CD4-positive, CD25-positive, alpha-beta regulatory T cell (primary cell): ENCODE data around the gene RXFP2. TPM values are rescaled to one million over a fixed set of nuclear protein-coding genes. Genes with fewer than 3 reads are reported as not detected.

ENCODE experiments used
- ATAC-seq, 2 donors: fragments of 150-1000 bp; cut with Tn5 transposase; one replicate each; pipeline ENCODE4 v1.10.0; 2021; ENCODE audit warnings: low read depth in 2 of 2, moderate number of reproducible peaks in 2 of 2, moderate library complexity in 1 of 2
- DNase-seq, 3 donors: peaks; one replicate each; pipeline versions ENCODE4 v3.0.0 to v3.0.0-alpha.2; 2012 to 2022; ENCODE audit warnings: mixed read lengths in 1 of 3
- H3K27ac ChIP-seq: one replicate; pipeline ENCODE4 v1.7.0; 2013; ENCODE audit warnings: mild to moderate bottlenecking, low read length; ENCODE audit not compliant: insufficient read depth, poor library complexity, severe bottlenecking
- H3K27me3 ChIP-seq: one replicate; pipeline ENCODE4 v1.7.0; 2013; ENCODE audit warnings: low read length; ENCODE audit not compliant: control insufficient read depth, insufficient read depth
- H3K36me3 ChIP-seq: one replicate; pipeline ENCODE4 v1.7.0; 2013; ENCODE audit warnings: mild to moderate bottlenecking, low read length, moderate library complexity; ENCODE audit not compliant: control insufficient read depth, insufficient read depth
- H3K4me1 ChIP-seq: 2 replicates; pipeline ENCODE4 v1.7.0; 2013; ENCODE audit warnings: mild to moderate bottlenecking, low read length; ENCODE audit not compliant: insufficient read depth, control insufficient read depth, poor library complexity, severe bottlenecking
- H3K4me3 ChIP-seq: one replicate; pipeline ENCODE4 v1.7.0; 2013; ENCODE audit warnings: low read depth, mild to moderate bottlenecking, low read length, moderate library complexity
- H3K9me3 ChIP-seq, 2 experiments: 1 replicate in 1 of 2; 2 replicates in 1 of 2; pipeline ENCODE4 v1.7.0; 2013; ENCODE audit warnings: low read length in 2 of 2, mild to moderate bottlenecking in 1 of 2, moderate library complexity in 1 of 2; ENCODE audit not compliant: control insufficient read depth in 2 of 2
- H3K27ac Mint-ChIP-seq, 3 donors: one replicate each; pipeline ENCODE4 v1.8.0; 2020 to 2022; ENCODE audit warnings: mild to moderate bottlenecking in 3 of 3, mixed read lengths in 3 of 3, moderate library complexity in 2 of 3
- H3K27me3 Mint-ChIP-seq: one replicate; pipeline ENCODE4 v1.8.0; 2022; ENCODE audit warnings: mild to moderate bottlenecking, mixed read lengths
- H3K36me3 Mint-ChIP-seq: one replicate; pipeline ENCODE4 v1.8.0; 2020; ENCODE audit warnings: mixed read lengths
- H3K4me1 Mint-ChIP-seq, 4 donors: one replicate each; pipeline ENCODE4 v1.8.0; 2020 to 2022; ENCODE audit warnings: mixed read lengths in 4 of 4, mild to moderate bottlenecking in 1 of 4
- H3K4me3 Mint-ChIP-seq, 4 donors: one replicate each; pipeline ENCODE4 v1.8.0; 2020 to 2022; ENCODE audit warnings: mild to moderate bottlenecking in 4 of 4, mixed read lengths in 4 of 4, moderate library complexity in 3 of 4
- H3K9me3 Mint-ChIP-seq, 7 donors: one replicate each; pipeline ENCODE4 v1.8.0; 2020 to 2022; ENCODE audit warnings: mixed read lengths in 7 of 7, mild to moderate bottlenecking in 3 of 7, moderate library complexity in 2 of 7
- polyA plus RNA-seq, 4 donors: library from polyadenylated mRNA; unstranded; fragments of 300-500 nt; fragmentation: Illumina TruSeq; gene quantifications; one replicate each; pipeline ENCODE4 v1.2.3, GENCODE V29; 2021
- total RNA-seq: library from RNA; stranded (reverse); gene quantifications from one replicate; pipeline ENCODE4 v1.2.3, GENCODE V29; 2022

The RXFP2 gene
- total and polyA plus RNA-seq, 5 donors from 2014 or later = not detected

DNA sequence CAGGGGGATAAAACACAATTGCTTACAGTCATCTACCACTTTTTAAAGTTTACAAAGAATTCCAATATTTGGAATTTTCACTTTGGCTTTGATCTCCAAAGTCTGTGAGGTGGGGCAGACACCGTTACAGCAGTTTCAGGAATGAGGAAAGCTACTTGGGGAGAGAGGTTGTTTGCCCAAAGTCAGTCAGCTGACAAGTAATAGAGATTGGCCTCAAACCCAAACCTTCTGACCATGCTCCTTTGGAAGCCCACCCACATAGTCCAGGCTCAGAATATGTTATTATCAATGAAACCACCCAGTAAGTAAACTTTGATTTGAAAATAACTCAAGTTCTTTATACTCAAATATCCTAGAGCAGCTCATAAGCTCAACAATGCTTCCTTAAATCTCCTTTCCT, 29.0 kb downstream of the RXFP2 start:
- Mint-ChIP-seq H3K36me3 (no peaks in the 10 kb centered on the region), H3K4me1 (peaks cover 0 to 3% (median under 1%) of the 10 kb centered on the region in 4 donors), H3K9me3 (no peaks in the 10 kb centered on the region), H3K4me3 (no peak overlapping the region), H3K27ac (no peak overlapping the region), H3K27me3 (no peaks in the 10 kb centered on the region)
- no peak overlapping the region for H3K27ac ChIP-seq
- H3K4me1 ChIP-seq = no peaks in the 10 kb centered on the region
- peaks cover 2% of the 10 kb centered on the region for H3K27me3 ChIP-seq
- H3K4me3 ChIP-seq = no peak overlapping the region
- H3K36me3 ChIP-seq = no peaks in the 10 kb centered on the region
- H3K9me3 ChIP-seq = no peaks in the 10 kb centered on the region
- no peak for ATAC-seq
- DNase-seq = no peak

DNA sequence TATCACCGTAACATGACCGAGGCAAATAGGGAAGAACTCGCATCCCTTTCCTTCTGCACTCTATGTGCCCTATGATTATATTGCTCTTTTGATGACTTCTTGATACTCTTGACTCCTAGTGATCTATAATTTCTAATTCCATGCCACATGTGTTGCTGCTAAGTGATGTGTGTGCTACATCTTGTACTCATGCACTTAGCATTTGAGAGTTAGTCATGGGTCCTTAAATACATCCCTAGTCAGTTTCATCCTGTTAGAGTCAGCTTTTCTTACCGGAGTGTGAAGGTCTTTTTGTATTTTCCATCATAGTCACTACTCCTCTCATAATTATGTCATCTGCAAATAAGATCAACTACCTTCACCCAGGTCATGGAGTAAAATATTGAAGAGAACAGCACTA, 30.2 kb downstream of the RXFP2 start:
- H3K4me3 Mint-ChIP-seq = no peak overlapping the region
- H3K27me3 ChIP-seq = peaks cover 2% of the 10 kb centered on the region
- no peaks in the 10 kb centered on the region for H3K9me3 ChIP-seq
- no peak overlapping the region for H3K27ac ChIP-seq
- no peak overlapping the region for H3K27ac Mint-ChIP-seq
- H3K36me3 ChIP-seq = no peaks in the 10 kb centered on the region
- H3K36me3 Mint-ChIP-seq = no peaks in the 10 kb centered on the region
- H3K4me1 ChIP-seq = no peaks in the 10 kb centered on the region
- no peak for DNase-seq
- H3K4me1 Mint-ChIP-seq = peaks cover 0 to 7% (median 5%) of the 10 kb centered on the region in 4 donors
- no peaks in the 10 kb centered on the region for H3K9me3 Mint-ChIP-seq
- no peak for ATAC-seq
- no peaks in the 10 kb centered on the region for H3K27me3 Mint-ChIP-seq
- H3K4me3 ChIP-seq = no peak overlapping the region

GRCh38 chr13:31772231-31772630, 32.9 kb downstream of the RXFP2 start:
- Histone ChIP-seq H3K27ac (no peak overlapping the region), H3K4me3 (no peak overlapping the region), H3K27me3 (peaks cover 2% of the 10 kb centered on the region), H3K9me3 (no peaks in the 10 kb centered on the region), H3K4me1 (no peaks in the 10 kb centered on the region), H3K36me3 (no peaks in the 10 kb centered on the region)
- Mint-ChIP-seq H3K36me3 (no peaks in the 10 kb centered on the region), H3K4me3 (no peak overlapping the region), H3K27ac (no peak overlapping the region), H3K27me3 (no peaks in the 10 kb centered on the region), H3K4me1 (peaks cover 0 to 7% (median 5%) of the 10 kb centered on the region in 4 donors), H3K9me3 (no peaks in the 10 kb centered on the region)
- DNase-seq (no peak), ATAC-seq (no peak)

GRCh38 chr13:31773538-31773937, 34.2 kb downstream of the RXFP2 start:
- H3K27ac Mint-ChIP-seq = no peak overlapping the region
- no peaks in the 10 kb centered on the region for H3K27me3 Mint-ChIP-seq

DNA sequence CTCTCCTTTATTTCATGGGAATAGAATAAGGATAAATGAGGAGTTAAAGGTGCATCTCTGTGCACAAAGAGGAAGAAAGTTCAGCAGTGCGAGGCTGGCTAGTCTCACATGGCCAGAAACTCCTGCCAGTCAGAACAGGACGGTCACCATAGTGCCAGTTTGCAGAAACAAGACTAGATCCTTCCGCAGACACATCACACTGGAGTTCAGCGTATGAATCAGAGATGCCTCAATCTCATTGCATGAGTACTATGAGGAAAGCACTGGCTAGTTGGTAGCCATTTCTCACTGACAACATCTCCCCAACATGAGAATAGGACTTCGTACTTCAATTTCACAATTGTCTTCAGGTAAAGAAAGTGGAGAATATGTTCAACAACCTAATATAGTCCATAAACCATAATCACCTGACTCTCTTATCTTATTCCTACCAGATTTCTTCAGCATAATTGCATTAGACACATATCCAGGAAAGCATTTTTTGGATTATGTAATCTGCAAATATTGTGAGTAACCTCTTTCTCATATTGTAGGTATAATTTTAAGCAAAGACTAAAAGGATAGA, 34.9 kb downstream of the RXFP2 start:
- no peak for ATAC-seq

More at GRCh38 chr13:31773538-31773937, 34.2 kb downstream of the RXFP2 start:
- no peaks in the 10 kb centered on the region for H3K9me3 ChIP-seq
- Mint-ChIP-seq H3K36me3 (no peaks in the 10 kb centered on the region), H3K9me3 (peaks cover 0 to under 1% (median 0%) of the 10 kb centered on the region in 7 donors), H3K4me3 (peak overlapping the region in 3 of 4 donors; percentile 50 to 69 (median 55)), H3K4me1 (peaks cover 0 to 7% (median 5%) of the 10 kb centered on the region in 4 donors)
- ATAC-seq (no peak), DNase-seq (no peak)
- H3K4me3 ChIP-seq = peak overlapping the region; percentile 4
- H3K36me3 ChIP-seq = no peaks in the 10 kb centered on the region
- no peaks in the 10 kb centered on the region for H3K4me1 ChIP-seq
- peaks cover under 1% of the 10 kb centered on the region for H3K27me3 ChIP-seq
- H3K27ac ChIP-seq = no peak overlapping the region

DNA sequence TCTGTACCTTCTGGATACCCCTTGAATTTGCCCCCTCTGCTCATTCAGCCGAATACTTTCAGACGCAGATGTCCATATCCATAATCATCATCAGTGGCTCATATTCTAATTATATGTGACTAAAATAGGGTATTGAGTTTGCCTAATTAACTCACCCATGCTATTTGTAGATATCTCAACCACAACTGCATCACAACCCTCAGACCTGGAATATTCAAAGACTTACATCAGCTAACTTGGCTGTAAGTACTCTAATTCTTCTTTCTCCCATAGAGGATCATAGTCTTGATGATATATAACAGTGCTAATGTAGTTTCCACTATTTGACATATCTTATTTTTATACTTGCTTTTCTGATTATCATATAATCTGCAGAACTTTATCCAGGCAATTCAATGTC, 35.8 kb downstream of the RXFP2 start:
- peaks cover 0 to 4% (median 0%) of the 10 kb centered on the region in 7 donors for H3K9me3 Mint-ChIP-seq
- Histone ChIP-seq H3K4me1 (no peaks in the 10 kb centered on the region), H3K36me3 (no peaks in the 10 kb centered on the region), H3K27ac (no peak overlapping the region), H3K27me3 (no peaks in the 10 kb centered on the region), H3K4me3 (no peak overlapping the region), H3K9me3 (no peaks in the 10 kb centered on the region)
- ATAC-seq (no peak), DNase-seq (no peak)
- H3K36me3 Mint-ChIP-seq = no peaks in the 10 kb centered on the region
- no peak overlapping the region for H3K27ac Mint-ChIP-seq
- H3K27me3 Mint-ChIP-seq = no peaks in the 10 kb centered on the region
- H3K4me1 Mint-ChIP-seq = peaks cover 0 to 7% (median 5%) of the 10 kb centered on the region in 4 donors
- no peak overlapping the region for H3K4me3 Mint-ChIP-seq

More for the DNA sequence above, 34.9 kb downstream of the RXFP2 start:
- Histone ChIP-seq H3K36me3 (no peaks in the 10 kb centered on the region), H3K27ac (no peak overlapping the region), H3K9me3 (no peaks in the 10 kb centered on the region), H3K27me3 (no peaks in the 10 kb centered on the region), H3K4me3 (no peak overlapping the region), H3K4me1 (no peaks in the 10 kb centered on the region)
- Mint-ChIP-seq H3K27ac (no peak overlapping the region), H3K27me3 (no peaks in the 10 kb centered on the region), H3K4me3 (no peak overlapping the region), H3K9me3 (peaks cover 0 to 4% (median 0%) of the 10 kb centered on the region in 7 donors), H3K4me1 (peaks cover 0 to 7% (median 5%) of the 10 kb centered on the region in 4 donors), H3K36me3 (no peaks in the 10 kb centered on the region)
- no peak for DNase-seq

DNA sequence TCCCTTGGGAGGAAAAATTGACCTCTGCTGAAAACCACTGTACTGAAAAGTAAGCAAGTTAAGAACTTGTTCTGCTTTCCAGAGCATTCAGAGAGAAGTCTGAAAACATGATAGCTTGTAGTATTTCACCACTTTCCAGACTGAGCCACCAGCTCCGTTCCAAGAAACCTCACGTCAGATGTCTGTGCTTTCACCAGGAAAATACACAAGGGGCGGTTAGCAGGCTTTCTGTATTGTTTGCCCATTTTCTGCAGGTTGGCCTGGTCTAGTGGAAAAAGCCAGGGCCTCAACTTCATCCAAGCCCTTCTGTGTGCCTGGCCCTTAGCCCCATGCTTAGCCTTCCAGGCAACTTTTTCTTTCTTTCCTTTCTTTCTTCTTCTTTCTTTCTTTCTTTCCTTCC, 36.4 kb downstream of the RXFP2 start:
- Mint-ChIP-seq H3K27ac (peak overlapping the region in 1 of 3 donors; percentile 89), H3K4me3 (no peak overlapping the region), H3K9me3 (peaks cover 0 to 4% (median 0%) of the 10 kb centered on the region in 7 donors), H3K4me1 (peaks cover 0 to 7% (median 5%) of the 10 kb centered on the region in 4 donors), H3K36me3 (no peaks in the 10 kb centered on the region), H3K27me3 (no peaks in the 10 kb centered on the region)
- H3K9me3 ChIP-seq = no peaks in the 10 kb centered on the region
- H3K27me3 ChIP-seq = no peaks in the 10 kb centered on the region
- H3K4me3 ChIP-seq = no peak overlapping the region
- ATAC-seq (no peak), DNase-seq (no peak)
- no peaks in the 10 kb centered on the region for H3K36me3 ChIP-seq
- no peak overlapping the region for H3K27ac ChIP-seq
- H3K4me1 ChIP-seq = no peaks in the 10 kb centered on the region

GRCh38 chr13:31781064-31781463, 41.7 kb downstream of the RXFP2 start:
- Mint-ChIP-seq H3K36me3 (no peaks in the 10 kb centered on the region), H3K27me3 (no peaks in the 10 kb centered on the region), H3K27ac (no peak overlapping the region), H3K4me3 (no peak overlapping the region), H3K4me1 (no peaks in the 10 kb centered on the region), H3K9me3 (peaks cover 0 to 11% (median 0%) of the 10 kb centered on the region in 7 donors)
- H3K27me3 ChIP-seq = no peaks in the 10 kb centered on the region
- no peaks in the 10 kb centered on the region for H3K36me3 ChIP-seq
- H3K9me3 ChIP-seq = no peaks in the 10 kb centered on the region
- no peak for ATAC-seq
- no peak overlapping the region for H3K4me3 ChIP-seq
- no peak for DNase-seq
- H3K4me1 ChIP-seq = no peaks in the 10 kb centered on the region
- H3K27ac ChIP-seq = no peak overlapping the region
